Stimulated activated CD4-positive, alpha-beta T cell treated with anti-CD3 and anti-CD28 coated beads, Interleukin-12 subunit alpha, Interleukin-12 subunit beta, amount 100 ng/mL, for 48 hours (primary cell): ENCODE results near the gene INSYN2A.

ENCODE experiments used
- DNase-seq, 3 donors: peaks; one replicate each; pipeline ENCODE4 v3.0.0-alpha.2; 2020; ENCODE audit warnings: low read depth in 2 of 3, low spot score in 1 of 3

The INSYN2A gene

GRCh38 chr10:127154831-127155620 is 41.4 kb downstream of the INSYN2A start:
- no peak for DNase-seq

- DNase-seq, result no peak
Observed at GRCh38 chr10:127153181-127153580, 43.2 kb downstream of the INSYN2A start.

- DNase-seq, result no peak
Observed at GRCh38 chr10:127151981-127152699, 44.3 kb downstream of the INSYN2A start.

DNA sequence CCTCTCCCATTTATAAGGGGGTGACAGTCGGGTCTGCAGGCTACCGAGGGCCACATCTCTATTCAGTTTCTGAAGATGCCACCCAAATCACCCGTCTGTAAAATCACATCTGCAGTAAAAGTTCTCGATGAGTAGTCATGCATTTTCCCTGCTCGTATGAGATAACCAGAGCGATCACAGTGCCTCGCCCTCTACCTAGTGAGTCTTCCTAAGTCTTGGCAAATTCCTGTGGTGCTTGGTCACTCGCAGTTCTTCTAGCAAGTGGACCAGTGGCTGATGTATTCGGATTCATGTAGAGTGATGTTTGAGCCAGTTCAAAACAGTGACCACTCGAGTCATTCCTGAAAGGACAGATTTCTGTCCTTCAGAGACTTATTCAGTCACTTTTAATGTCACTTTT is 44.9 kb downstream of the INSYN2A start:
- no peak for DNase-seq

GRCh38 chr10:127150136-127150535 is 46.3 kb downstream of the INSYN2A start:
- DNase-seq, result no peak

DNA sequence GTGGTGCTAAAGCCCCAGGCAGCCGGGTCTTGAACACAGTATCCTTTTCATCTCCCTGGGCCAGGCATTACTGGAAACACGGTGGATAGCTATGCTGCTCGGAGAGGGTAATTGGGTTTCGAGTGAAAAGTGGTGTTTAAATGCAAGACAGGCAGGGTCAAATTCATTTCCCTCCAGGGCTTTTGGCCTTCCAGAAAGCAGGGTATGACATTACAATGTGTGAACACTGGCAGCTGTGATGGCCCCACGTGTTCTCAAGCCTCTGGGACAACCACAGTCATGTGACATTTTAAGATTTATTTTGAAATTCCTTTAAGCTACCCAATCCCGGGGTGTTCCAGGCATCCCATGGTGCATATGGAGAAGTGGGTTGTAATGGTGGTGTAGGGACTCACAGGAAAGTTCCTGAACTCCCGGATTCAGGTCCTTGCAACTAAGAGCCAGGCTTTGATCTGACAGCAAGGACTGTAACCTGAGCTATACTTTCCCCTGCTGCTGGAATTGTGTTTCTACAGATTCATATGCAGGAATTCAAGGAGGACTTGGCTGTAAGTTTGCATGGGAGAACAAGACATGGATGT is 46.8 kb downstream of the INSYN2A start:
- DNase-seq, result no peak

DNA sequence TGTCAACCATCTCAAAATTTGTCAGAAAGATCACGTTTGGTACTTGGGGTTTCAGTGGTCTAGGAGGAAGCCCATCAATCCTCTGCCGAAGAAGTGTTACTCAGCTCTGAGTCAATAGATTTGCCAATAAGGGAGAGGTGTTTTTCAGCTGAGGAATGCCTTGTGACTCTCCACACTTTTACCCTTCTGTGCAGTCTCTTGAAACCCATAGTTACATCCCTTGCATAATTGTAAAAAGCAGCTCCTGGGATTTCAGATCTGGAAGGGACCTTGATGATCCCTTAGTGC is 47.5 kb downstream of the INSYN2A start:
- no peak for DNase-seq

DNA sequence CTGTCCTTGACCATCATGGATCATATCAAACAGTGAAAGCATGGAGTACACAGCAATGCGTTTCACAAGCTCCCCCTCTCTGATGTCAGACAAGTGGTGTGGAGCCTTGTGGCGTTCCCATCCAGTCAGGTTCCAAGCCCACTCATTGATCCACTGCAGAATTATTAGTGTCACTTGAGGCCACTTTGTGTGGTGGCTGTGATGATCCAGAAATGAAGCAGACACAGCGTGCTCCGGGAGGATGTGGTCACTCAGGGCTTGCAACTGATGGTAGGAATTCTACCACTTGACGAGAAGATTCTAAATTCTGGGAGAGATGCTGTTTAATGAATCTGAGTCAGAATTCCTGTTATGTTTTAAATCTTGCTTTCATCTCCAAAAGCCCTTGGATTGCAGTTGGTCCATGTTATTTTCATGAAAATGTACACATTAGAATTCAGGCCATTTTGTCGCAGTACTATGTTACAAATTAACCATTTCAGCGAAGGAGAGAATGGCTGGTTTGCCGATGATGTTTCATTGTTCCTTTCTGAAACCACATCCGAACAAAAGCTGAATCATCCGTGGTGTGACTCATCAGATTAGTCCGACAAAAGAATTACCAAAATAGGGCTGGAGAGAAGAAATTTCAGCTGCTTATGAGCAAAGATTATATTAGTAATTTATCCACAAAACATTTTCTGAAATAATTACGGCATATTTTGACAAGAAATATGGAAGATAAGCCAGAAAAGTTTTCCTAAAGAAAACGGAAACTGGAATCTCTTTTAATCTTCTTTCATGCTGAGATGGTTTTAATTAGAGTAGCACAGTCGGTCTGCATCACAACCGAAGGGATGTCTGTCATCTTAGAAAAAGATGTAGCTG is 48.1 kb downstream of the INSYN2A start:
- no peak for DNase-seq

- DNase-seq, result no peak
Observed at GRCh38 chr10:127146661-127147060, 49.7 kb downstream of the INSYN2A start.
